Breast epithelium (tissue), 4 donors: Measurements from ENCODE around the gene KCNQ1OT1. TPM values are rescaled to one million over a fixed set of nuclear protein-coding genes. Genes with fewer than 3 reads are reported as not detected.
A peak's percentile ranks its signal among the peaks of the same experiment; 100 is the strongest.

ENCODE experiments used
- DNase-seq, 2 donors: peaks; one replicate each; pipeline ENCODE4 v3.0.0-alpha.2; 2019; ENCODE audit warnings: low spot score in 2 of 2
- H3K27ac ChIP-seq, 2 donors: fragments of 200-600 bp; sonication (generic) in 1 of 2; one replicate each; pipeline ENCODE4 v1.5.1; 2016 to 2019; ENCODE audit warnings: mild to moderate bottlenecking in 1 of 2
- H3K27me3 ChIP-seq, 2 donors: fragments of 200-600 bp; sonication (generic) in 1 of 2; one replicate each; pipeline versions ENCODE4 v1.5.1 to v1.6.0; 2017 to 2019; ENCODE audit warnings: control low read depth in 1 of 2, mild to moderate bottlenecking in 1 of 2
- H3K36me3 ChIP-seq: fragments of 200-600 bp; one replicate; pipeline ENCODE4 v1.5.1; 2019
- H3K4me1 ChIP-seq, 2 donors: fragments of 200-600 bp; sonication (generic); one replicate each; pipeline ENCODE4 v1.5.1; 2016 to 2019; ENCODE audit warnings: control low read depth in 1 of 2
- H3K4me3 ChIP-seq, 3 donors: fragments of 200-600 bp; sonication (generic); 1 replicate in 2 of 3; 2 replicates in 1 of 3; pipeline ENCODE4 v1.5.1; 2016 to 2019; ENCODE audit warnings: mild to moderate bottlenecking in 3 of 3, moderate library complexity in 2 of 3
- H3K9me3 ChIP-seq, 2 donors: fragments of 200-600 bp; sonication (generic) in 1 of 2; one replicate each; pipeline ENCODE4 v1.5.1; 2016 to 2019; ENCODE audit warnings: control low read depth in 1 of 2
- POLR2A ChIP-seq: fragments of 450-650 bp; IDR thresholded peaks from one replicate; pipeline ENCODE4 v1.6.1; 2016; ENCODE audit warnings: antibody characterized with exemption, mild to moderate bottlenecking, moderate library complexity
- POLR2AphosphoS5 ChIP-seq, 3 donors: sonication (generic); formaldehyde crosslinking; IDR thresholded peaks; one replicate each; pipeline ENCODE4 v1.6.1; 2017; ENCODE audit warnings: antibody characterized with exemption in 3 of 3
- intact Hi-C: fragments of 100-400 bp; cut with DNase I; formaldehyde crosslinking; loops from one replicate; pipeline ENCODE4 v1.15.1; 2023; ENCODE audit warnings: low total_unique reads
- total RNA-seq, 3 donors: library from RNA; depleted of rRNA; stranded (reverse); fragments of >200 nt; gene quantifications; one replicate each; pipeline ENCODE4 v1.1.0, GENCODE V29; 2016
- TF ChIP-seq, protein P1 (sequence below), 3 donors: fragments of 450-650 bp; IDR thresholded peaks; one replicate each; pipeline ENCODE4 v1.5.1; 2016 to 2017; ENCODE audit warnings: antibody characterized with exemption in 3 of 3, mild to moderate bottlenecking in 3 of 3, moderate library complexity in 3 of 3

The KCNQ1OT1 gene
- total RNA-seq, 3 donors from 2014 or later = 2.1 to 5.3 (median 3.6) TPM

DNA sequence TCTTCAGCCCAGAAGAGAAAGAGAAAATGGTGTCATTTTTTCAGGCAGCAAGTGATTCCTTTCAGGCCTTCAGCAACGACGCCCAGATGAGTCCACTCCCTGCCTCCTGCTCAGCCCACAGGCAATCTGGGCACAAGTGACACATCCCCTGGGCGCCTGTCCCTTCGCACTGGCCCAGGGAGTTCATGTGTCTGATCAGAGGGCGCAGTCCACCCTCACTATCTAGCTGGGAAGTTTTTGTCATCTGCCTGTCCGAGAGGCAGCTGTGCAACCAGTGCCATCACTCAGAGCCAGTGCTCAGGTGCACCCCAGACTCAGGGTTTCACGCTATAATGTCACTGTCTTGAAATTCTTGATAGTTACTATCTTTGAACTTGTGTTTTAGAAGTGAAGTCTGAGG is 1.4 kb upstream of the KCNQ1OT1 start:
- H3K4me1 ChIP-seq = no peaks in the 10 kb centered on the region
- H3K27ac ChIP-seq = peak overlapping the region; percentile 88 to 98
- no peaks in the 10 kb centered on the region for H3K27me3 ChIP-seq
- DNase-seq = no peak
- intact Hi-C loops = loop anchor here (10.0 kb wide), 1 partner anchor 184 kb away; the partner anchor contains the start of gene CDKN1C
- H3K36me3 ChIP-seq = no peaks in the 10 kb centered on the region
- TF ChIP-seq POLR2A = no peak
- TF ChIP-seq POLR2AphosphoS5 (IDR thresholded peaks at IDR 0.05) = no peak
- TF ChIP-seq, protein P1, sequence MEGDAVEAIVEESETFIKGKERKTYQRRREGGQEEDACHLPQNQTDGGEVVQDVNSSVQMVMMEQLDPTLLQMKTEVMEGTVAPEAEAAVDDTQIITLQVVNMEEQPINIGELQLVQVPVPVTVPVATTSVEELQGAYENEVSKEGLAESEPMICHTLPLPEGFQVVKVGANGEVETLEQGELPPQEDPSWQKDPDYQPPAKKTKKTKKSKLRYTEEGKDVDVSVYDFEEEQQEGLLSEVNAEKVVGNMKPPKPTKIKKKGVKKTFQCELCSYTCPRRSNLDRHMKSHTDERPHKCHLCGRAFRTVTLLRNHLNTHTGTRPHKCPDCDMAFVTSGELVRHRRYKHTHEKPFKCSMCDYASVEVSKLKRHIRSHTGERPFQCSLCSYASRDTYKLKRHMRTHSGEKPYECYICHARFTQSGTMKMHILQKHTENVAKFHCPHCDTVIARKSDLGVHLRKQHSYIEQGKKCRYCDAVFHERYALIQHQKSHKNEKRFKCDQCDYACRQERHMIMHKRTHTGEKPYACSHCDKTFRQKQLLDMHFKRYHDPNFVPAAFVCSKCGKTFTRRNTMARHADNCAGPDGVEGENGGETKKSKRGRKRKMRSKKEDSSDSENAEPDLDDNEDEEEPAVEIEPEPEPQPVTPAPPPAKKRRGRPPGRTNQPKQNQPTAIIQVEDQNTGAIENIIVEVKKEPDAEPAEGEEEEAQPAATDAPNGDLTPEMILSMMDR (IDR thresholded peaks at IDR 0.05) = no peak
- H3K4me3 ChIP-seq = peak overlapping the region in 1 of 3 donors; percentile 74
- peaks cover 0 to 3% of the 10 kb centered on the region in 2 donors for H3K9me3 ChIP-seq

DNA sequence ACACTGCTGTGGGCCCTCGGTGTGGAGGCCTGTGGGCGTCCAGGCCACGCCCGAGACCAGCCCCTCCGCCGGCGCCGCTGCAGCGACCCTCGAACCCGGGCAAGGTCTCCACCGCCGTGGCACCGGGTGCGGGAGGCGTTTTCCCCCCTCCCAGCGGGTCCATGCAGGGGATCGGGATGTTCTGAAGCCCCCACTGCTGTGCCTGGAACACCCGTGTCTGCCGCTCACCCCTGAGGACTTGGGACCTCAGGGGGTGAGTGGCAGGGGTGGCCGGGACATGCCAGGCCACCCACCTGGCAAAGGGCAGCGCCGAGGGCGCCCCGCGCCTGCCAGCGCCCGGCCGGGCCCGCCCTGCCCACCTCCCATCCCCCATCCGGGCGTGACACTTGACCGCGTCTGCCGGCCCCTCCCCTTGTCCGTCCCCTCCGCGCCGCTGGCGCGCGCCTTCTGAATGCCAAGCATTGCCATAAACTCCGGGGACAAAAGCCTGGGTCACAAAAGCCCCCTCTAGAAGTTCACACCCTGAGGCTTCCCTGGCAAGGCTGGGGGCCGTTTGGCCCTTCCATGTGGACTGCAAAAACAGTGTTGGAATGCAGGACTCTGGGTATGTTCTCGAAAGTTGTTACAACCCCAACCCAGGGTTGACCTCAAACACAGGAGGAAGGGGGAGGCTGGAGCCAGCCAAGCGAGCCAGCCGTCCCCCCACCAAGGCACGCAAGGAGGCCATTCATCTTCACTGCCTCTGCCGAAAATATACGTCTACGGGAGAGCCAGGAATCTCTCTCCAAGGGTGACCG is 819 bp upstream of the KCNQ1OT1 start:
- intact Hi-C loops = loop anchor here (10.0 kb wide), 1 partner anchor 184 kb away; the partner anchor contains the start of gene CDKN1C
- no peaks in the 10 kb centered on the region for H3K9me3 ChIP-seq
- H3K27me3 ChIP-seq = no peaks in the 10 kb centered on the region
- H3K27ac ChIP-seq = peak overlapping the region; percentile 88 to 98
- no peaks in the 10 kb centered on the region for H3K36me3 ChIP-seq
- TF ChIP-seq POLR2A = peak; percentile 30
- no peak for TF ChIP-seq POLR2AphosphoS5 (IDR thresholded peaks at IDR 0.05)
- DNase-seq = peak; percentile 44 to 76
- no peaks in the 10 kb centered on the region for H3K4me1 ChIP-seq
- peak overlapping the region; percentile 64 to 74 (median 72) for H3K4me3 ChIP-seq

DNA sequence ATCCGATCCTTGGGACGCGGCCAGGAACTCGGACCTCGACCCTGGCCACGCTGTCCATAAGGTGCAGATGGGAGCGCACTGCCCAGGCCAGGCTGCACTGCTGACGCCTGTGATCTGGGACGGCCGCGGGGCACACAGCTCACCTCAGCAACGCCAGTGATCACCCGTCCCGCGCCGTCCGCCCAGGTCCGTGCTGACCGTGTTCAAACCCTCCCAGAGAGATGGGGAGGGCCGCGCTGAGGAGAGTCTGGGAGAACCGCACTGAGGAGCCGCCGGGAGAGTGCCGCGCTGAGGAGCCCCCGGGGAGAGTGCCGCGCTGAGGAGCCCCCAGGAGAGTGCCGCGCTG is 636 bp downstream of the KCNQ1OT1 start:
- H3K4me1 ChIP-seq = no peaks in the 10 kb centered on the region
- H3K27me3 ChIP-seq = no peaks in the 10 kb centered on the region
- no peaks in the 10 kb centered on the region for H3K9me3 ChIP-seq
- TF ChIP-seq, protein P1 (IDR thresholded peaks at IDR 0.05) = peak in 1 of 3 donors; percentile 6
- no peak for TF ChIP-seq POLR2A
- no peak for TF ChIP-seq POLR2AphosphoS5 (IDR thresholded peaks at IDR 0.05)
- H3K4me3 ChIP-seq = peak overlapping the region; percentile 64 to 74 (median 72)
- intact Hi-C loops = loop anchor here (5.0 kb wide), 1 partner anchor 148 kb away; no protein-coding TSS in a partner anchor
- DNase-seq = peak in 1 of 2 donors; percentile 54
- H3K27ac ChIP-seq = peak overlapping the region; percentile 88 to 98
- no peaks in the 10 kb centered on the region for H3K36me3 ChIP-seq

DNA sequence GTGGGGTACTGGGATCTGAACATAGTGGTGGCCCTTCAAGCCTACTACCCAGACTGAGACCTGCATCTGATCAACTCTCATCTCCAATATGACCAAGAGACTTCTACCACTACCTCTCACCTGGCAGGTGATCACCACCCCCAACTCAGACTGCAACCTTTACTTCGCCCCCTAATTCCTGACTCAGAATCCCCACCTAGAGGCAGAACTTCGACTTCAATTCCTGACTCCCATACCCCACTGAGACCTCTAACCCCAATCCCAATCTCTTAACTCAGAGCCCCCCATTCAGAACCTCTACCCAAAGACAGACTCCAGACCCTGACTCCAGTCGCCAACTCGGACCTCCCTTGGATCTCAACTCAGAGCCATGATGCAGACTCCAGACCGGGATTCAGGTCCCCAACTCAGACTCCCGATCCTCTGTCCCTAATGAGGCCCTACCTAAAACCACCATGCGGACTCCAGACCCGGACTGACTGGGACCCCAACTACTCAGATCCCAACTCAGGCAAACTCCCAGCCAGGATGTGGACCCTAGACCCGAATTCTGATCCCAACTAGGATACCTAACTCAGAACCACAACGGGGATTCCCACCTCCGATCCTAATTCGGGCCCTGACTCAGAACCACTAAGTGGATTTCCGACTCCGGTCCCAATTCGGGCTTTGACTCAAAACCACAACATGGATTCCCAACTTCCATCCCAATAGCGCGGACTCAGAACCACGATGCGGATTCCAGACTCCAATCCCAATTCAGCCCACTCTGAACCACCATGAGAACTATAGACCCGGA is 1.2 kb downstream of the KCNQ1OT1 start:
- no peaks in the 10 kb centered on the region for H3K9me3 ChIP-seq
- H3K4me1 ChIP-seq = no peaks in the 10 kb centered on the region
- H3K27ac ChIP-seq = peak overlapping the region in 1 of 2 donors; percentile 88
- peak in 1 of 2 donors; percentile 43 for DNase-seq
- intact Hi-C loops = loop anchor here (5.0 kb wide), 1 partner anchor 149 kb away; no protein-coding TSS in a partner anchor
- H3K4me3 ChIP-seq = peak overlapping the region; percentile 64 to 74 (median 72)
- TF ChIP-seq, protein P1 (IDR thresholded peaks at IDR 0.05) = no peak
- no peak for TF ChIP-seq POLR2A
- TF ChIP-seq POLR2AphosphoS5 (IDR thresholded peaks at IDR 0.05) = no peak
- H3K27me3 ChIP-seq = no peaks in the 10 kb centered on the region
- no peaks in the 10 kb centered on the region for H3K36me3 ChIP-seq

DNA sequence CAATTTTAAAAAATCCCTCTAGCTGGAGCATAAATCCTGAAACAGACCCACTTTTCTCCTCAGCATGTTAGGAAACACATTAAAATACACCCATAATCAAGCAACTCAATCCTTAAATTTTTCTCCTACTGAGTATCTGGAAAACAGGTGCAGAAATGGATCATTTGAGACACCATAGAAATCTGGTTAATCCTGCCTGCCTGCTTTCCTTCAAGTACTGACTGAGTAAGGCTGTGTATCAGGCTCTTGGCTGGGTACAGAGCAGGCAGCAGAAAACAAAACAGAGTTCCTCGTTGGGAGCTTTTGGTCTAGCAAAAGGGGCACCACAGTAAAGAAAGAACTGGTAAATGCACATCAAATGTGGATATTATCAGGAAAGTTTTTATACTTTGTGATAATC is 1.9 kb downstream of the KCNQ1OT1 start:
- H3K4me1 ChIP-seq = no peaks in the 10 kb centered on the region
- no peaks in the 10 kb centered on the region for H3K9me3 ChIP-seq
- DNase-seq = no peak
- H3K4me3 ChIP-seq = peak overlapping the region; percentile 64 to 74 (median 72)
- H3K36me3 ChIP-seq = no peaks in the 10 kb centered on the region
- TF ChIP-seq, protein P1 (IDR thresholded peaks at IDR 0.05) = no peak
- TF ChIP-seq POLR2A (no peak), POLR2AphosphoS5 (IDR thresholded peaks at IDR 0.05) (no peak)
- H3K27ac ChIP-seq = no peak overlapping the region
- intact Hi-C loops = loop anchor here (5.0 kb wide), 1 partner anchor 149 kb away; no protein-coding TSS in a partner anchor
- no peaks in the 10 kb centered on the region for H3K27me3 ChIP-seq
